K562 (cell line): Measurements from ENCODE around the gene C19orf44. TPM values are rescaled to one million over a fixed set of nuclear protein-coding genes. Genes with fewer than 3 reads are reported as not detected.

Source experiments
- ATAC-seq: fragments of 200-7000 bp; cut with Tn5 transposase; 3 replicates; pipeline ENCODE4 v1.9.1; 2020; ENCODE audit warnings: moderate library complexity
- BruUV-seq: library from RNA; stranded (reverse); fragments of 400-500 nt; replicated peaks from 2 replicates; lab custom pipeline; 2021; lab: Mats Ljungman, UMichigan
- CTCF ChIA-PET: fragments of 300-600 bp; formaldehyde crosslinking; extraction: SDS; loops from one replicate; lab custom pipeline; 2021; ENCODE audit warnings: low intra/inter-chr PET ratio; lab: Yijun Ruan, JAX
- POLR2A ChIA-PET: fragments of 300-600, 350-650 bp; sonication (Branson Sonifier 250); formaldehyde crosslinking; extraction: SDS; loops from one replicate; lab custom pipeline; 2021; ENCODE audit warnings: antibody characterized with exemption, inconsistent platforms; lab: Yijun Ruan, JAX
- DNase-seq, 4 experiments: peaks; one replicate each; pipeline versions ENCODE4 v3.0.0 to v3.0.0-alpha.2; 2011 to 2018; ENCODE audit warnings: low spot score in 3 of 4, mixed read lengths in 3 of 4; ENCODE audit errors: extremely low read depth in 1 of 4
- FAIRE-seq: peaks from 2 replicates; lab custom pipeline; 2011; peaks lifted over from hg19 to GRCh38; lab: Jason Lieb, UNC
- H2AFZ ChIP-seq: 2 replicates; pipeline ENCODE4 v1.6.0; 2011; ENCODE audit warnings: low read depth, low read length, control low read depth, inconsistent platforms
- H3K27ac ChIP-seq: fragments of 200-600 bp; 3 replicates; pipeline ENCODE4 v1.8.0; 2011; ENCODE audit warnings: low read depth, mild to moderate bottlenecking, control low read depth, inconsistent platforms, low read length, moderate library complexity, mixed read lengths; ENCODE audit errors: extremely low read depth
- H3K27me3 ChIP-seq, 2 experiments: fragments of 300-600 bp in 1 of 2; 2 replicates in 1 of 2; 3 replicates in 1 of 2; pipeline versions ENCODE4 v1.6.0 to v1.8.0; 2011; ENCODE audit warnings: inconsistent platforms in 2 of 2, low read length in 2 of 2, mild to moderate bottlenecking in 1 of 2, mixed read lengths in 1 of 2, moderate library complexity in 1 of 2; ENCODE audit not compliant: control insufficient read depth in 2 of 2, insufficient read depth in 2 of 2
- H3K36me3 ChIP-seq: fragments of 300-600 bp; 3 replicates; pipeline ENCODE4 v1.8.0; 2011; ENCODE audit warnings: mild to moderate bottlenecking, low read length, inconsistent platforms; ENCODE audit not compliant: control insufficient read depth, insufficient read depth
- H3K4me1 ChIP-seq, 2 experiments: fragments of 200-600 bp in 1 of 2; replicated peaks in 1 of 2; 2 replicates in 1 of 2; 3 replicates in 1 of 2; pipeline versions ENCODE4 v1.5.1 to v1.8.0; 2011; ENCODE audit warnings: inconsistent platforms in 2 of 2, low read length in 2 of 2, mild to moderate bottlenecking in 1 of 2, mixed read lengths in 1 of 2, moderate library complexity in 1 of 2; ENCODE audit not compliant: control insufficient read depth in 2 of 2, insufficient read depth in 2 of 2
- H3K4me2 ChIP-seq: 2 replicates; pipeline ENCODE4 v1.6.1; 2011; ENCODE audit warnings: low read length, control low read depth, inconsistent platforms, mixed read lengths; ENCODE audit not compliant: insufficient read depth
- H3K4me3 ChIP-seq: fragments of 200-600 bp; sonication (generic), shearing (Covaris generic); 2 replicates; pipeline ENCODE4 v1.5.1; 2016; ENCODE audit warnings: control low read depth, inconsistent platforms
- H3K79me2 ChIP-seq: fragments of 200-600 bp; 3 replicates; pipeline ENCODE4 v1.8.0; 2011; ENCODE audit warnings: low read length, inconsistent platforms; ENCODE audit not compliant: control insufficient read depth, insufficient read depth
- H3K9ac ChIP-seq, 2 experiments: 2 replicates each; pipeline versions ENCODE4 v1.6.0 to v1.6.1; 2011; ENCODE audit warnings: low read depth in 2 of 2, low read length in 2 of 2, control low read depth in 1 of 2, inconsistent platforms in 1 of 2, mild to moderate bottlenecking in 1 of 2, mixed read lengths in 1 of 2; ENCODE audit not compliant: insufficient read depth in 1 of 2
- H3K9me1 ChIP-seq: one replicate; pipeline ENCODE4 v1.6.0; 2011; ENCODE audit warnings: inconsistent platforms, mild to moderate bottlenecking, low read length, moderate library complexity; ENCODE audit not compliant: control insufficient read depth, insufficient read depth
- H3K9me3 ChIP-seq: replicated peaks from 2 replicates; pipeline ENCODE4 v1.5.1; 2011; ENCODE audit warnings: low read depth, low read length, inconsistent platforms; ENCODE audit not compliant: control insufficient read depth, insufficient read depth
- H4K20me1 ChIP-seq: replicated peaks from 2 replicates; pipeline ENCODE4 v1.6.1; 2011; ENCODE audit warnings: low read length, inconsistent platforms, mixed read lengths; ENCODE audit not compliant: control insufficient read depth, insufficient read depth
- ARID1B ChIP-seq: fragments of 450-650 bp; IDR thresholded peaks from 2 replicates; pipeline ENCODE4 v1.6.1; 2016; ENCODE audit warnings: antibody characterized with exemption, mild to moderate bottlenecking, inconsistent platforms
- ATF7 ChIP-seq: fragments of 450-650 bp; IDR thresholded peaks from 2 replicates; pipeline ENCODE4 v1.7.1; 2014; ENCODE audit warnings: mild to moderate bottlenecking, moderate library complexity
- RNF2 ChIP-seq: sonication (generic); IDR thresholded peaks from 2 replicates; pipeline ENCODE4 v1.6.1; 2016
- YBX1 ChIP-seq: fragments of 450-650 bp; IDR thresholded peaks from 2 replicates; pipeline ENCODE4 v1.7.1; 2016; ENCODE audit warnings: mild to moderate bottlenecking
- ZNF76 ChIP-seq: fragments of 250-450 bp; sonication (Bioruptor Pico); IDR thresholded peaks from 2 replicates; pipeline ENCODE4 v1.4.0; 2020; ENCODE audit warnings: mild to moderate bottlenecking, moderate library complexity, borderline replicate concordance
- WGBS: fragments of 100-300 bp; shearing (Covaris generic); methylation state at CpG from one replicate; pipeline ENCODE4 v1.1.6; 2016; ENCODE audit warnings: low coverage, mixed read lengths; ENCODE audit not compliant: insufficient coverage; ENCODE audit errors: missing lambda C conversion rate; 5-methylcytosine and 5-hydroxymethylcytosine counted together
- in situ Hi-C: fragments of 300-500 bp; cut with MboI; formaldehyde crosslinking; loops from 4 replicates; pipeline ENCODE4 v1.15.0; 2018; ENCODE audit warnings: inconsistent platforms, mixed read lengths
- intact Hi-C: fragments of 100-400 bp; cut with micrococcal nuclease; formaldehyde crosslinking; loops from 2 replicates; pipeline ENCODE4 v1.14.2; 2022
- polyA plus RNA-seq, 8 experiments: library from polyadenylated mRNA; depleted of rRNA in 4 of 8; stranded (reverse) in 5 of 8; unstranded in 3 of 8; fragments of >200 nt; fragmentation: Nextera tagmentation in 2 of 8; fragmentation: Illumina TruSeq in 1 of 8; extraction: Ambion mirVana in 2 of 8; extraction: Trizol in 1 of 8; gene quantifications; 2 replicates each; pipeline versions ENCODE4 v1.2.1 to v1.2.3, GENCODE V29; 2011 to 2014; ENCODE audit warnings: inconsistent platforms in 1 of 8, missing spikeins in 1 of 8
- small RNA-seq: library from RNA; depleted of rRNA; stranded (forward); fragments of <200 nt; gene quantifications from one replicate; pipeline ENCODE3, GENCODE V24; 2014
- total RNA-seq, 7 experiments: library from RNA; depleted of rRNA in 6 of 7; stranded (reverse); fragments of >200 nt in 6 of 7; fragmentation: Illumina TruSeq in 2 of 7; extraction: Trizol in 2 of 7; gene quantifications; 2 replicates each; pipeline versions ENCODE4 v1.2.1 to v1.2.3, GENCODE V29; 2011 to 2021; ENCODE audit warnings: low replicate concordance in 1 of 7
- TF ChIP-seq, protein P1 (sequence below), 2 experiments: fragments of 450-650 bp in 1 of 2; sonication (generic) in 1 of 2; formaldehyde crosslinking in 1 of 2; IDR thresholded peaks in 1 of 2; conservative IDR thresholded peaks in 1 of 2; 2 replicates each; pipeline versions ENCODE4 v1.6.1 to v1.8.1; 2016 to 2023; ENCODE audit warnings: mild to moderate bottlenecking in 2 of 2, moderate library complexity in 2 of 2, inconsistent platforms in 1 of 2, missing genetic modification reagents in 1 of 2
- TF ChIP-seq, protein P2 (sequence below): fragments of 250-450 bp; sonication (Bioruptor Pico); IDR thresholded peaks from 2 replicates; pipeline ENCODE4 v1.8.0; 2021; ENCODE audit warnings: mild to moderate bottlenecking, moderate library complexity

The C19orf44 gene
- total and polyA plus RNA-seq, 9 of the 15 experiments (the other 6 are each of a cell fraction or from before 2014, with no cell fraction given) = 0.41 to 7.7 (median 3.5) TPM

DNA sequence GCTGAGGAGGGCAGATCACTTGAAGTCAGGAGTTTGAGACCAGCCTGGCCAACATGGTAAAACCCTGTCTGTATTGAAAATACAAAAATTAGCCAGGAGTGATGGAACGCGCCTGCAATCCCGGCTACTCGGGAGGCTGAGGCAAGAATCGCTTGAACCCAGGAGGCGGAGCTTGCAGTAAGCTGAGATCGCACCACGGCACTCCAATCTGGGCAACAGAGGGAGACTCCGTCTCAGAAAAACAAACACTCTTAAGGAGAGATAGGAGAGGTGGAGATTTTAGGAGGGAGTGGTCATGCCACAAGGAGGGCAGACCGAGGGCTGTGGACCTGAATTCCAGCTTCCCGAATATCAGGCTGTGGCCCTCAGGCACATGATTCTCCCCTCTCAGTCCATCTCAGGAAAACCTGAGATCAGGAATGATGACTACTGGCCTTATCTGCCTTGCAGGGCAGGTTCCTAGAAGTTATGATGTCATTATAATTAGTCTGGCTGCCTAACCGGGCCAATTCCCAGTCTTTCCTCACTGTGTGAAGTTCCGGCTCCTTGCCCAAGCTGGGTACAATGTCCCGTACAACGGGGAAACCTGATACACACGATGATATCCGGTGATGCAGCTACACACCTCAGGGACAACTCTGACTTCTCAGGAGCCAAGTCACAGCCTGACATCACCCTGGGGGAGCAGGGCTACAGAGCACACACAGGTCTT, 73.6 kb downstream of the C19orf44 start:
- FAIRE-seq (no peak), ATAC-seq (no peak)
- POLR2A ChIA-PET = interaction anchor here (0.6 to 1.0 kb wide), 4 partner anchors 11 to 804 kb away, joined by 3 to 5 read pairs (median 4); no protein-coding TSS in a partner anchor
- no peak overlapping the region; the same call in 2 of the 3 replicates for H3K27ac ChIP-seq
- H3K4me2 ChIP-seq = no peak overlapping the region
- WGBS = 69% methylated on average over 17 of the region's 17 CpGs
- TF ChIP-seq ARID1B (0 out of 2 replicates have a peak, but pooled peaks have one; percentile 19), YBX1 (no peak), RNF2 (no peak), ZNF76 (CRISPR knock-in tag) (no peak), ATF7 (peak; percentile 76)
- TF ChIP-seq, protein P1, sequence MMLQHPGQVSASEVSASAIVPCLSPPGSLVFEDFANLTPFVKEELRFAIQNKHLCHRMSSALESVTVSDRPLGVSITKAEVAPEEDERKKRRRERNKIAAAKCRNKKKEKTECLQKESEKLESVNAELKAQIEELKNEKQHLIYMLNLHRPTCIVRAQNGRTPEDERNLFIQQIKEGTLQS (IDR thresholded peaks at IDR 0.05) = peak; percentile 61
- TF ChIP-seq, protein P1 (CRISPR knock-in tag; conservative IDR thresholded peaks at IDR 0.05) = no peak
- TF ChIP-seq, protein P2, sequence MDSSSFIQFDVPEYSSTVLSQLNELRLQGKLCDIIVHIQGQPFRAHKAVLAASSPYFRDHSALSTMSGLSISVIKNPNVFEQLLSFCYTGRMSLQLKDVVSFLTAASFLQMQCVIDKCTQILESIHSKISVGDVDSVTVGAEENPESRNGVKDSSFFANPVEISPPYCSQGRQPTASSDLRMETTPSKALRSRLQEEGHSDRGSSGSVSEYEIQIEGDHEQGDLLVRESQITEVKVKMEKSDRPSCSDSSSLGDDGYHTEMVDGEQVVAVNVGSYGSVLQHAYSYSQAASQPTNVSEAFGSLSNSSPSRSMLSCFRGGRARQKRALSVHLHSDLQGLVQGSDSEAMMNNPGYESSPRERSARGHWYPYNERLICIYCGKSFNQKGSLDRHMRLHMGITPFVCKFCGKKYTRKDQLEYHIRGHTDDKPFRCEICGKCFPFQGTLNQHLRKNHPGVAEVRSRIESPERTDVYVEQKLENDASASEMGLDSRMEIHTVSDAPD = no peak
- TF ChIP-seq, all 486 proteins: peak for 3
- Histone ChIP-seq H2AFZ (no peak overlapping the region), H3K9me3 (no peaks in the 10 kb centered on the region), H3K9me1 (no peaks in the 10 kb centered on the region), H3K4me3 (no peak overlapping the region), H3K9ac (peak overlapping the region in 1 of 2 experiments; percentile 77; a peak in 1 of 4 replicates), H3K79me2 (peaks cover 55% of the 10 kb centered on the region), H4K20me1 (0 out of 2 replicates have a peak, but pooled peaks cover 10% of the 10 kb centered on the region), H3K27me3 (no peaks in the 10 kb centered on the region), H3K4me1 (peaks cover 21 to 22% of the 10 kb centered on the region in 2 experiments; a peak in 4 of 5 replicates), H3K36me3 (peaks cover 64% of the 10 kb centered on the region)
- intact Hi-C loops = no loop called here
- DNase-seq = no peak
- in situ Hi-C loops = no loop called here
- CTCF ChIA-PET = no interaction called here
- no TSS peak for BruUV-seq

Small RNA genes within 50 kb of the gene (small RNA-seq; reads per million reads assigned to genes)
- not detected for gene RN7SL146P

Other genes with a start within 250 kb of the C19orf44 start
Only the 7 nearest of the 9 such genes appear.
- 11.0 and 13.5 TPM in 2 replicates for gene EPS15L1, start 24.4 kb upstream of the C19orf44 start, total RNA-seq (2014; rRNA removed)
- gene EPS15L1, start 24.4 kb upstream of the C19orf44 start, total RNA-seq (2014; rRNA removed; fragmentation: Illumina TruSeq; extraction: Trizol) = 12.2 and 12.3 TPM in 2 replicates
- gene EPS15L1, start 24.4 kb upstream of the C19orf44 start, total RNA-seq (2015; rRNA removed; fragmentation: Illumina TruSeq; extraction: Trizol) = 14.7 and 15.9 TPM in 2 replicates
- gene EPS15L1, start 24.4 kb upstream of the C19orf44 start, total RNA-seq (2021) = 37.1 and 38.1 TPM in 2 replicates
- gene EPS15L1, start 24.4 kb upstream of the C19orf44 start, polyA plus RNA-seq (2011; rRNA removed) = 7.4 and 16.2 TPM in 2 replicates
- gene EPS15L1, start 24.4 kb upstream of the C19orf44 start, polyA plus RNA-seq (2014; fragmentation: Illumina TruSeq; extraction: Trizol) = 25.1 and 28.4 TPM in 2 replicates
- gene EPS15L1, start 24.4 kb upstream of the C19orf44 start, polyA plus RNA-seq (2014; fragmentation: Nextera tagmentation; extraction: Ambion mirVana) = 1 to 10 TPM; 4.7 TPM
- gene EPS15L1, start 24.4 kb upstream of the C19orf44 start, polyA plus RNA-seq (2014; rRNA removed) = 15.6 and 18.7 TPM in 2 replicates
- gene CALR3, start 227 bp upstream of the C19orf44 start, total RNA-seq (2014; rRNA removed) = 0.41 TPM in 1 of 2 replicates, not detected in the other
- 0.18 and 0.19 TPM in 2 replicates for gene CALR3, start 227 bp upstream of the C19orf44 start, total RNA-seq (2014; rRNA removed; fragmentation: Illumina TruSeq; extraction: Trizol)
- gene CALR3, start 227 bp upstream of the C19orf44 start, total RNA-seq (2015; rRNA removed; fragmentation: Illumina TruSeq; extraction: Trizol) = not detected in 2 replicates
- not detected in 2 replicates for gene CALR3, start 227 bp upstream of the C19orf44 start, total RNA-seq (2021)
- 0.15 TPM in 1 of 2 replicates, not detected in the other for gene CALR3, start 227 bp upstream of the C19orf44 start, polyA plus RNA-seq (2011; rRNA removed)
- gene CALR3, start 227 bp upstream of the C19orf44 start, polyA plus RNA-seq (2014; fragmentation: Illumina TruSeq; extraction: Trizol) = not detected in 2 replicates
- gene CALR3, start 227 bp upstream of the C19orf44 start, polyA plus RNA-seq (2014; fragmentation: Nextera tagmentation; extraction: Ambion mirVana) = under 1 TPM; 0.22 to 0.24 TPM
- not detected in 2 replicates for gene CALR3, start 227 bp upstream of the C19orf44 start, polyA plus RNA-seq (2014; rRNA removed)
- 7.8 and 9.6 TPM in 2 replicates for gene CHERP, start 46.0 kb downstream of the C19orf44 start, total RNA-seq (2014; rRNA removed)
- 4.5 and 6.9 TPM in 2 replicates for gene CHERP, start 46.0 kb downstream of the C19orf44 start, total RNA-seq (2014; rRNA removed; fragmentation: Illumina TruSeq; extraction: Trizol)
- 10.1 and 10.8 TPM in 2 replicates for gene CHERP, start 46.0 kb downstream of the C19orf44 start, total RNA-seq (2015; rRNA removed; fragmentation: Illumina TruSeq; extraction: Trizol)
- gene CHERP, start 46.0 kb downstream of the C19orf44 start, total RNA-seq (2021) = 76.7 and 85.1 TPM in 2 replicates
- gene CHERP, start 46.0 kb downstream of the C19orf44 start, polyA plus RNA-seq (2011; rRNA removed) = 4.9 and 9.0 TPM in 2 replicates
- 26.3 and 41.8 TPM in 2 replicates for gene CHERP, start 46.0 kb downstream of the C19orf44 start, polyA plus RNA-seq (2014; fragmentation: Illumina TruSeq; extraction: Trizol)
- gene CHERP, start 46.0 kb downstream of the C19orf44 start, polyA plus RNA-seq (2014; fragmentation: Nextera tagmentation; extraction: Ambion mirVana) = under 1 TPM; 0.60 to 0.75 TPM
- gene CHERP, start 46.0 kb downstream of the C19orf44 start, polyA plus RNA-seq (2014; rRNA removed) = 34.3 and 36.7 TPM in 2 replicates
- 18.5 and 24.4 TPM in 2 replicates for gene SLC35E1, start 76.0 kb downstream of the C19orf44 start, total RNA-seq (2014; rRNA removed)
- 27.8 and 28.4 TPM in 2 replicates for gene SLC35E1, start 76.0 kb downstream of the C19orf44 start, total RNA-seq (2014; rRNA removed; fragmentation: Illumina TruSeq; extraction: Trizol)
- 25.7 and 27.3 TPM in 2 replicates for gene SLC35E1, start 76.0 kb downstream of the C19orf44 start, total RNA-seq (2015; rRNA removed; fragmentation: Illumina TruSeq; extraction: Trizol)
- gene SLC35E1, start 76.0 kb downstream of the C19orf44 start, total RNA-seq (2021) = 40.1 and 44.5 TPM in 2 replicates
- gene SLC35E1, start 76.0 kb downstream of the C19orf44 start, polyA plus RNA-seq (2011; rRNA removed) = 28.0 and 40.1 TPM in 2 replicates
- 31.3 and 34.3 TPM in 2 replicates for gene SLC35E1, start 76.0 kb downstream of the C19orf44 start, polyA plus RNA-seq (2014; fragmentation: Illumina TruSeq; extraction: Trizol)
- 10 to 100 TPM; 15.0 to 16.1 TPM for gene SLC35E1, start 76.0 kb downstream of the C19orf44 start, polyA plus RNA-seq (2014; fragmentation: Nextera tagmentation; extraction: Ambion mirVana)
- gene SLC35E1, start 76.0 kb downstream of the C19orf44 start, polyA plus RNA-seq (2014; rRNA removed) = 19.3 and 29.4 TPM in 2 replicates
- gene MED26, start 131.8 kb downstream of the C19orf44 start, total RNA-seq (2014; rRNA removed) = 12.9 and 15.2 TPM in 2 replicates
- gene MED26, start 131.8 kb downstream of the C19orf44 start, total RNA-seq (2014; rRNA removed; fragmentation: Illumina TruSeq; extraction: Trizol) = 3.7 and 4.6 TPM in 2 replicates
- 7.1 and 7.5 TPM in 2 replicates for gene MED26, start 131.8 kb downstream of the C19orf44 start, total RNA-seq (2015; rRNA removed; fragmentation: Illumina TruSeq; extraction: Trizol)
- gene MED26, start 131.8 kb downstream of the C19orf44 start, total RNA-seq (2021) = 15.1 and 16.5 TPM in 2 replicates
- gene MED26, start 131.8 kb downstream of the C19orf44 start, polyA plus RNA-seq (2011; rRNA removed) = 5.6 and 6.1 TPM in 2 replicates
- 6.2 and 8.4 TPM in 2 replicates for gene MED26, start 131.8 kb downstream of the C19orf44 start, polyA plus RNA-seq (2014; fragmentation: Illumina TruSeq; extraction: Trizol)
- under 1 TPM; 0.71 to 0.86 TPM for gene MED26, start 131.8 kb downstream of the C19orf44 start, polyA plus RNA-seq (2014; fragmentation: Nextera tagmentation; extraction: Ambion mirVana)
- 8.4 and 9.0 TPM in 2 replicates for gene MED26, start 131.8 kb downstream of the C19orf44 start, polyA plus RNA-seq (2014; rRNA removed)
- gene SMIM7, start 163.8 kb downstream of the C19orf44 start, total RNA-seq (2014; rRNA removed) = 55.3 and 63.3 TPM in 2 replicates
- 102 and 109 TPM in 2 replicates for gene SMIM7, start 163.8 kb downstream of the C19orf44 start, total RNA-seq (2014; rRNA removed; fragmentation: Illumina TruSeq; extraction: Trizol)
- 110 and 114 TPM in 2 replicates for gene SMIM7, start 163.8 kb downstream of the C19orf44 start, total RNA-seq (2015; rRNA removed; fragmentation: Illumina TruSeq; extraction: Trizol)
- 72.5 and 72.7 TPM in 2 replicates for gene SMIM7, start 163.8 kb downstream of the C19orf44 start, total RNA-seq (2021)
- gene SMIM7, start 163.8 kb downstream of the C19orf44 start, polyA plus RNA-seq (2011; rRNA removed) = 95.0 and 107 TPM in 2 replicates
- 85.6 and 113 TPM in 2 replicates for gene SMIM7, start 163.8 kb downstream of the C19orf44 start, polyA plus RNA-seq (2014; fragmentation: Illumina TruSeq; extraction: Trizol)
- gene SMIM7, start 163.8 kb downstream of the C19orf44 start, polyA plus RNA-seq (2014; fragmentation: Nextera tagmentation; extraction: Ambion mirVana) = 100 to 1,000 TPM; 233 to 265 TPM
- 105 and 122 TPM in 2 replicates for gene SMIM7, start 163.8 kb downstream of the C19orf44 start, polyA plus RNA-seq (2014; rRNA removed)
- 0.77 and 4.3 TPM in 2 replicates for gene TMEM38A, start 164.7 kb downstream of the C19orf44 start, total RNA-seq (2014; rRNA removed)
- gene TMEM38A, start 164.7 kb downstream of the C19orf44 start, total RNA-seq (2014; rRNA removed; fragmentation: Illumina TruSeq; extraction: Trizol) = 1.2 and 1.4 TPM in 2 replicates
- 0.90 and 1.6 TPM in 2 replicates for gene TMEM38A, start 164.7 kb downstream of the C19orf44 start, total RNA-seq (2015; rRNA removed; fragmentation: Illumina TruSeq; extraction: Trizol)
- 1.4 and 2.1 TPM in 2 replicates for gene TMEM38A, start 164.7 kb downstream of the C19orf44 start, total RNA-seq (2021)
- gene TMEM38A, start 164.7 kb downstream of the C19orf44 start, polyA plus RNA-seq (2011; rRNA removed) = 1.5 and 1.8 TPM in 2 replicates
- gene TMEM38A, start 164.7 kb downstream of the C19orf44 start, polyA plus RNA-seq (2014; fragmentation: Illumina TruSeq; extraction: Trizol) = 0.77 and 2.4 TPM in 2 replicates
- gene TMEM38A, start 164.7 kb downstream of the C19orf44 start, polyA plus RNA-seq (2014; fragmentation: Nextera tagmentation; extraction: Ambion mirVana) = under 1 TPM; 0.35 to 0.44 TPM
- gene TMEM38A, start 164.7 kb downstream of the C19orf44 start, polyA plus RNA-seq (2014; rRNA removed) = 1.9 and 3.3 TPM in 2 replicates